ENCODE data around the gene EEF1AKMT1.

EEF1AKMT1 gene
- 3.8 to 4.6 reads per million in 2 donors for total RNA-seq

- peak; percentile 90 for DNase-seq
Measured at GRCh38 chr13:20773194-20774080, at the start of gene EEF1AKMT1. Gene EEF1AKMT1, minus strand, starts transcription at chr13:20773961. Its CDS starts 16,363 bp downstream, at chr13:20757598.

- DNase-seq = no peak
Measured at GRCh38 chr13:20823071-20823470, 49.3 kb upstream of the EEF1AKMT1 start.

GRCh38 chr13:20822406-20822805 is 48.6 kb upstream of the EEF1AKMT1 start:
- no peak for DNase-seq

GRCh38 chr13:20819715-20820114 is 46.0 kb upstream of the EEF1AKMT1 start:
- DNase-seq = no peak

GRCh38 chr13:20815464-20815863 is 41.7 kb upstream of the EEF1AKMT1 start:
- no peak for DNase-seq

GRCh38 chr13:20814224-20814910 is 40.6 kb upstream of the EEF1AKMT1 start:
- no peak for DNase-seq

GRCh38 chr13:20812890-20813289 is 39.1 kb upstream of the EEF1AKMT1 start:
- DNase-seq = no peak

GRCh38 chr13:20810808-20811207 is 37.0 kb upstream of the EEF1AKMT1 start:
- DNase-seq = no peak

- no peak for DNase-seq
Measured at GRCh38 chr13:20808874-20809273, 35.1 kb upstream of the EEF1AKMT1 start.

GRCh38 chr13:20803180-20803965 is 29.6 kb upstream of the EEF1AKMT1 start:
- no peak for DNase-seq

- DNase-seq = no peak
Measured at GRCh38 chr13:20801707-20802106, 27.9 kb upstream of the EEF1AKMT1 start.

- DNase-seq = no peak
Measured at GRCh38 chr13:20799726-20800416, 26.1 kb upstream of the EEF1AKMT1 start.

GRCh38 chr13:20798027-20798426 is 24.3 kb upstream of the EEF1AKMT1 start:
- DNase-seq = no peak

- no peak for DNase-seq
Measured at GRCh38 chr13:20796791-20797508, 23.2 kb upstream of the EEF1AKMT1 start.

- DNase-seq = no peak
Measured at GRCh38 chr13:20789665-20790064, 15.9 kb upstream of the EEF1AKMT1 start.

GRCh38 chr13:20788312-20788711 is 14.6 kb upstream of the EEF1AKMT1 start:
- DNase-seq = no peak

GRCh38 chr13:20787180-20787579 is 13.4 kb upstream of the EEF1AKMT1 start:
- DNase-seq = no peak

GRCh38 chr13:20782116-20782708 is 8.5 kb upstream of the EEF1AKMT1 start:
- no peak for DNase-seq

- no peak for DNase-seq
Measured at GRCh38 chr13:20780317-20780716, 6.6 kb upstream of the EEF1AKMT1 start.

- DNase-seq = no peak
Measured at GRCh38 chr13:20779405-20779804, 5.6 kb upstream of the EEF1AKMT1 start.

- no peak for DNase-seq
Measured at GRCh38 chr13:20778311-20778710, 4.5 kb upstream of the EEF1AKMT1 start.

Measured in activated gamma-delta T cell (primary cell).